CD14-positive monocyte (primary cell): ENCODE results near the gene LRRC25. TPM values are rescaled to one million over a fixed set of nuclear protein-coding genes. Genes with fewer than 3 reads are reported as not detected.

Experiments
- DNase-seq, 3 donors: peaks; one replicate each; pipeline ENCODE4 v3.0.0-alpha.2; 2011 to 2022
- H2AFZ ChIP-seq: 2 replicates; pipeline ENCODE4 v1.6.0; 2012; ENCODE audit warnings: mild to moderate bottlenecking, low read depth, low read length, inconsistent platforms; ENCODE audit not compliant: insufficient read depth, poor library complexity, severe bottlenecking
- H3K27ac ChIP-seq, 2 donors: 1 replicate in 1 of 2; 2 replicates in 1 of 2; pipeline ENCODE4 v1.5.1; 2012 to 2013; ENCODE audit warnings: low read length in 2 of 2, control low read depth in 1 of 2, inconsistent platforms in 1 of 2, low read depth in 1 of 2, mild to moderate bottlenecking in 1 of 2
- H3K27me3 ChIP-seq, 2 donors: one replicate each; pipeline versions ENCODE4 v1.6.0 to v1.6.1; 2011 to 2013; ENCODE audit warnings: low read length in 2 of 2; ENCODE audit not compliant: control insufficient read depth in 2 of 2, insufficient read depth in 2 of 2
- H3K36me3 ChIP-seq, 2 donors: replicated peaks in 1 of 2; 1 replicate in 1 of 2; 2 replicates in 1 of 2; pipeline versions ENCODE4 v1.5.1 to v1.6.1; 2012 to 2013; ENCODE audit warnings: low read length in 2 of 2, control low read depth in 1 of 2, inconsistent platforms in 1 of 2, mild to moderate bottlenecking in 1 of 2; ENCODE audit not compliant: insufficient read depth in 2 of 2, control insufficient read depth in 1 of 2
- H3K4me1 ChIP-seq, 2 donors: 1 replicate in 1 of 2; 2 replicates in 1 of 2; pipeline versions ENCODE4 v1.5.1 to v1.6.1; 2012 to 2013; ENCODE audit warnings: low read length in 2 of 2, control low read depth in 1 of 2, inconsistent platforms in 1 of 2, mild to moderate bottlenecking in 1 of 2, moderate library complexity in 1 of 2; ENCODE audit not compliant: insufficient read depth in 2 of 2, control insufficient read depth in 1 of 2
- H3K4me2 ChIP-seq: replicated peaks from 2 replicates; pipeline ENCODE3; 2012; ENCODE audit warnings: low read length, moderate library complexity, mild to moderate bottlenecking; ENCODE audit not compliant: poor library complexity, severe bottlenecking; ENCODE audit errors: extremely low read depth
- H3K4me3 ChIP-seq, 3 experiments: fragments of 200-600 bp in 1 of 3; sonication (generic) in 1 of 3; replicated peaks in 1 of 3; 1 replicate in 2 of 3; 2 replicates in 1 of 3; pipeline ENCODE4 v1.5.1; 2011 to 2013; ENCODE audit warnings: low read length in 3 of 3, mild to moderate bottlenecking in 3 of 3, control low read depth in 2 of 3, low read depth in 2 of 3, inconsistent platforms in 1 of 3, moderate library complexity in 1 of 3
- H3K79me2 ChIP-seq: 2 replicates; pipeline ENCODE4 v1.6.0; 2012; ENCODE audit warnings: mild to moderate bottlenecking, control low read depth, inconsistent platforms, low read length, moderate library complexity; ENCODE audit not compliant: insufficient read depth
- H3K9ac ChIP-seq: 2 replicates; pipeline ENCODE4 v1.6.0; 2017; ENCODE audit warnings: low read length, mild to moderate bottlenecking; ENCODE audit not compliant: insufficient read depth, poor library complexity, severe bottlenecking
- H3K9me3 ChIP-seq, 2 donors: replicated peaks in 1 of 2; 1 replicate in 1 of 2; 2 replicates in 1 of 2; pipeline versions ENCODE4 v1.5.1 to v1.6.1; 2012 to 2013; ENCODE audit warnings: low read length in 2 of 2, control low read depth in 1 of 2; ENCODE audit not compliant: control insufficient read depth in 1 of 2, insufficient read depth in 1 of 2
- H4K20me1 ChIP-seq: 2 replicates; pipeline ENCODE4 v1.6.0; 2012; ENCODE audit warnings: mild to moderate bottlenecking, low read length, control low read depth, moderate library complexity; ENCODE audit not compliant: insufficient read depth
- H3K27ac Mint-ChIP-seq, 7 donors: one replicate each; pipeline ENCODE4 v1.8.0; 2020; ENCODE audit warnings: mild to moderate bottlenecking in 7 of 7, mixed read lengths in 7 of 7, moderate library complexity in 6 of 7, inconsistent platforms in 2 of 7
- H3K27me3 Mint-ChIP-seq, 3 donors: one replicate each; pipeline ENCODE4 v1.8.0; 2021 to 2022; ENCODE audit warnings: low read depth in 3 of 3, mild to moderate bottlenecking in 3 of 3, mixed read lengths in 3 of 3, moderate library complexity in 3 of 3, inconsistent platforms in 1 of 3
- H3K36me3 Mint-ChIP-seq, 2 donors: one replicate each; pipeline ENCODE4 v1.8.0; 2020; ENCODE audit warnings: mixed read lengths in 2 of 2, inconsistent platforms in 1 of 2, mild to moderate bottlenecking in 1 of 2
- H3K4me1 Mint-ChIP-seq: one replicate; pipeline ENCODE4 v1.8.0; 2020; ENCODE audit warnings: mild to moderate bottlenecking, mixed read lengths
- H3K4me3 Mint-ChIP-seq, 2 donors: one replicate each; pipeline ENCODE4 v1.8.0; 2020; ENCODE audit warnings: mild to moderate bottlenecking in 2 of 2, mixed read lengths in 2 of 2, moderate library complexity in 1 of 2
- H3K9me3 Mint-ChIP-seq, 7 donors: one replicate each; pipeline ENCODE4 v1.8.0; 2020 to 2022; ENCODE audit warnings: mixed read lengths in 7 of 7, mild to moderate bottlenecking in 6 of 7, moderate library complexity in 6 of 7, inconsistent platforms in 2 of 7
- CTCF ChIP-seq: fragments of 200-600 bp; IDR thresholded peaks from one replicate; pipeline ENCODE4 v1.8.0; 2022; ENCODE audit warnings: antibody characterized with exemption, mild to moderate bottlenecking
- WGBS: methylation state at CpG from one replicate; pipeline ENCODE4 v1.1.5; 2013; ENCODE audit warnings: missing lambda C conversion rate; ENCODE audit not compliant: insufficient coverage; 5-methylcytosine and 5-hydroxymethylcytosine counted together
- intact Hi-C, 2 donors: fragments of 100-400 bp; cut with micrococcal nuclease; formaldehyde crosslinking; loops; one replicate each; pipeline versions ENCODE4 v1.15.0 to v1.15.1; 2023
- polyA plus RNA-seq, 3 donors: library from polyadenylated mRNA; depleted of rRNA in 1 of 3; unstranded in 2 of 3; stranded (reverse) in 1 of 3; fragments of 300-500 nt in 2 of 3; fragments of >200 nt in 1 of 3; fragmentation: Illumina TruSeq in 2 of 3; gene quantifications; 1 replicate in 2 of 3; 2 replicates in 1 of 3; pipeline ENCODE4 v1.2.3, GENCODE V29; 2012 to 2021

Gene LRRC25
- polyA plus RNA-seq, 3 donors, result 173 to 581 (median 416) TPM

- peaks cover 0 to 3% (median 2%) of the 10 kb centered on the region in 7 donors for H3K9me3 Mint-ChIP-seq
- peak overlapping the region; percentile 95 to 99 (median 98) for H3K27ac Mint-ChIP-seq
- peaks cover 0 to 8% (median 3%) of the 10 kb centered on the region in 3 donors for H3K27me3 Mint-ChIP-seq
- peak; percentile 95 to 96 (median 96) for DNase-seq
- H3K4me3 ChIP-seq, result peak overlapping the region; percentile 57 to 100 (median 97)
- intact Hi-C loops, result loop anchor here in 1 of 2 donors (2.0 to 5.0 kb wide), 2 partner anchors 26 to 220 kb away; partner anchors contain the start of genes IFI30 and SSBP4
- H3K9me3 ChIP-seq, result no peaks in the 10 kb centered on the region
- H3K36me3 Mint-ChIP-seq, result peaks cover 60 to 78% of the 10 kb centered on the region in 2 donors
- H3K27me3 ChIP-seq, result no peaks in the 10 kb centered on the region
- H3K4me2 ChIP-seq, result peak overlapping the region; percentile 98
- H3K4me3 Mint-ChIP-seq, result peak overlapping the region; percentile 96 to 98
- H3K36me3 ChIP-seq, result peaks cover 46 to 64% of the 10 kb centered on the region in 2 donors
- TF ChIP-seq CTCF, result no peak
- peak overlapping the region; percentile 96 to 97 for H3K27ac ChIP-seq
- H3K9ac ChIP-seq, result peak overlapping the region; percentile 83
- H4K20me1 ChIP-seq, result peaks cover 76% of the 10 kb centered on the region
- H3K4me1 ChIP-seq, result peaks cover 78 to 95% of the 10 kb centered on the region in 2 donors
- WGBS, result 0% methylated on average over 2 of the region's 11 CpGs
- H2AFZ ChIP-seq, result no peak overlapping the region
- peaks cover 86% of the 10 kb centered on the region for H3K79me2 ChIP-seq
- peaks cover 65% of the 10 kb centered on the region for H3K4me1 Mint-ChIP-seq
Observed at GRCh38 chr19:18392417-18392816, 5.0 kb downstream of the LRRC25 start.

GRCh38 chr19:18391509-18392075 is 5.8 kb downstream of the LRRC25 start:
- Histone ChIP-seq H3K36me3 (peaks cover 46 to 61% of the 10 kb centered on the region in 2 donors), H3K79me2 (peaks cover 78% of the 10 kb centered on the region), H3K4me1 (peaks cover 84 to 99% of the 10 kb centered on the region in 2 donors), H3K27ac (peak overlapping the region; percentile 96 to 97), H3K27me3 (peaks cover 0 to 5% of the 10 kb centered on the region in 2 donors), H2AFZ (no peak overlapping the region), H3K4me3 (peak overlapping the region; percentile 1 to 100 (median 25)), H4K20me1 (peaks cover 76% of the 10 kb centered on the region), H3K9ac (peak overlapping the region; percentile 83), H3K9me3 (no peaks in the 10 kb centered on the region), H3K4me2 (peak overlapping the region; percentile 98)
- H3K9me3 Mint-ChIP-seq, result peaks cover 0 to 3% (median 2%) of the 10 kb centered on the region in 7 donors
- DNase-seq, result no peak
- peaks cover 72% of the 10 kb centered on the region for H3K4me1 Mint-ChIP-seq
- intact Hi-C loops, result loop anchor here in 1 of 2 donors (2.0 to 5.0 kb wide), 2 partner anchors 27 to 219 kb away; partner anchors contain the start of genes IFI30 and SSBP4
- H3K4me3 Mint-ChIP-seq, result peak overlapping the region; percentile 96 to 98
- H3K36me3 Mint-ChIP-seq, result peaks cover 63 to 82% of the 10 kb centered on the region in 2 donors
- peak overlapping the region; percentile 95 to 99 (median 98) for H3K27ac Mint-ChIP-seq
- no peak for TF ChIP-seq CTCF
- 100% methylated on average over 2 of the region's 9 CpGs for WGBS
- peaks cover 0 to 14% (median 3%) of the 10 kb centered on the region in 3 donors for H3K27me3 Mint-ChIP-seq
